ENCODE measurements around the gene TMEM220.

Gene TMEM220

DNA sequence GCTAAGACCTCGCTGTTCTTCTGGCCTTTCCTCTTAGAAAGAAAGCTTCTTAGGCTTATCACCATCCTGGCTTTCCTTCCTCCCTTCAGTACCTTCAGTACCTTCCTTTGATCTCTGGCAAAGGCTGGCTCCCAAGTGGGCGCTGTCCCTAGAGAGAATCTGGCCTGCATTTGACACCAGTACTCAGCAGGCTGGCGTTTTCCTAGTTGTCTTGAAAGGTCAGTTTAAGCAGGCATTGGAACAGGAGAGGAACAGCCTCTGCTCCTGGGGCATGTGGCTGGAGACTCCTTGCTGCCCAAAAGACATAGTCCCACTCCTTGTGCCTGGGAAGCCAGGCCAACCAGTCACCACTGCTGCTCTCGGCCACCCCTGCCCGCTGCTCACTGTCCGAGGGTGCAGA, 40.0 kb upstream of the TMEM220 start:
- Histone ChIP-seq H3K36me3 (ENCODE audit: control insufficient read depth, insufficient read depth, low read length) (no peaks in the 10 kb centered on the region), H3K9me3 (ENCODE audit: control insufficient read depth, insufficient read depth, low read length) (no peaks in the 10 kb centered on the region), H3K4me3 (ENCODE audit: low read length) (no peak overlapping the region), H3K27ac (ENCODE audit: low read length) (no peak overlapping the region), H3K27me3 (ENCODE audit: control insufficient read depth, insufficient read depth, low read length) (no peaks in the 10 kb centered on the region), H3K4me1 (ENCODE audit: control insufficient read depth, insufficient read depth, low read length) (no peaks in the 10 kb centered on the region)
- WGBS (ENCODE audit: insufficient coverage, insufficient read length) = no CpG with 5 or more reads among the region's 6 CpGs
- no peak for DNase-seq (ENCODE audit: low read depth, low spot score)

GRCh38 chr17:10768750-10769251, 39.0 kb upstream of the TMEM220 start:
- no peak for DNase-seq (ENCODE audit: low read depth, low spot score)
- no CpG with 5 or more reads among the region's 2 CpGs for WGBS (ENCODE audit: insufficient coverage, insufficient read length)

GRCh38 chr17:10767232-10767631, 37.4 kb upstream of the TMEM220 start:
- Histone ChIP-seq H3K9me3 (ENCODE audit: control insufficient read depth, insufficient read depth, low read length) (no peaks in the 10 kb centered on the region), H3K4me1 (ENCODE audit: control insufficient read depth, insufficient read depth, low read length) (no peaks in the 10 kb centered on the region), H3K27ac (ENCODE audit: low read length) (no peak overlapping the region), H3K27me3 (ENCODE audit: control insufficient read depth, insufficient read depth, low read length) (no peaks in the 10 kb centered on the region), H3K36me3 (ENCODE audit: control insufficient read depth, insufficient read depth, low read length) (no peaks in the 10 kb centered on the region), H3K4me3 (ENCODE audit: low read length) (no peak overlapping the region)
- no peak for DNase-seq (ENCODE audit: low read depth, low spot score)
- no CpG with 5 or more reads among the region's 4 CpGs for WGBS (ENCODE audit: insufficient coverage, insufficient read length)

More at GRCh38 chr17:10768750-10769251, 39.0 kb upstream of the TMEM220 start:
- H3K36me3 ChIP-seq (ENCODE audit: control insufficient read depth, insufficient read depth, low read length) = no peaks in the 10 kb centered on the region
- no peak overlapping the region for H3K27ac ChIP-seq (ENCODE audit: low read length)
- no peaks in the 10 kb centered on the region for H3K27me3 ChIP-seq (ENCODE audit: control insufficient read depth, insufficient read depth, low read length)
- no peak overlapping the region for H3K4me3 ChIP-seq (ENCODE audit: low read length)
- H3K9me3 ChIP-seq (ENCODE audit: control insufficient read depth, insufficient read depth, low read length) = no peaks in the 10 kb centered on the region
- no peaks in the 10 kb centered on the region for H3K4me1 ChIP-seq (ENCODE audit: control insufficient read depth, insufficient read depth, low read length)

DNA sequence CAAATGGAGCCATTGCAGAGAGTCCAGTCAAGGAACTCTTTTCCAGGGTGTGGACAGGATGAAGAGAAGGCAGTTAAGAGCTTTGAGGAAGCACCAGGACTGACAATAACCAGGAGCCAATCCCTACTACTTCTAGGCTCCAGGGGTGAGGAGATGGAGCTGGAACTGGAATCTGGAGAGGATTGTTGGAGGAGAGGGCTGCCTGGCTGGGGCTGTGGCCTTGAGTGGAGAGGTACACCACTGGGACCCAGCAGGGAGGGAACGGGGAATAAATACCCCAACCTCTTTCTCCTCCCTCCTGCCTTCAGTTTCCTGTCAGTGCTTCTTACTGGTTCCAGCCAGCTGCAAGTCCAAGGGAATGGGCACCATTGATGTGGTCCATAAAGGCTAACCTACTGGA, 32.2 kb upstream of the TMEM220 start:
- Histone ChIP-seq H3K9me3 (ENCODE audit: control insufficient read depth, insufficient read depth, low read length) (no peaks in the 10 kb centered on the region), H3K4me1 (ENCODE audit: control insufficient read depth, insufficient read depth, low read length) (no peaks in the 10 kb centered on the region), H3K4me3 (ENCODE audit: low read length) (no peak overlapping the region), H3K36me3 (ENCODE audit: control insufficient read depth, insufficient read depth, low read length) (no peaks in the 10 kb centered on the region), H3K27ac (ENCODE audit: low read length) (no peak overlapping the region), H3K27me3 (ENCODE audit: control insufficient read depth, insufficient read depth, low read length) (no peaks in the 10 kb centered on the region)
- no peak for DNase-seq (ENCODE audit: low read depth, low spot score)
- no CpG with 5 or more reads among the region's 1 CpG for WGBS (ENCODE audit: insufficient coverage, insufficient read length)

DNA sequence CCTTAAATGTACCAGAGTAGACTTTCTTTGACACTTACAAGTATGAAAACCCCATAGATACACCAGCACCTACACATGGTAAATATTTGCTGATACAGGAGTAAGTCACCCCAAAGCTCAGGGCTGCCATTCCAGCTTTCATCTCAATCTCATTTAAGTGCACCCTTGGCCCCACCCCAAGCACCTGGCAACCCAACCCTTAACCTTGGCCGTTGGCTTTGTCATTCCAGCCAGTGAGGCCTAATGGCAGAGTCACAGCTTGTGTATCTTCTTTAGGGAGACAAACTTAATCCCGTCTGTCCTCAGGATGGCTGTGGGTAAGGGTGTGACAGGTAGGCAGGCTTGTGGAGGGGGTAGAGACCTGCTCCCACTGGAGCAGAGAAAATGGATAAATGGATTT, 31.5 kb upstream of the TMEM220 start:
- H3K4me3 ChIP-seq (ENCODE audit: low read length) = no peak overlapping the region
- no peaks in the 10 kb centered on the region for H3K4me1 ChIP-seq (ENCODE audit: control insufficient read depth, insufficient read depth, low read length)
- WGBS (ENCODE audit: insufficient coverage, insufficient read length) = no CpG with 5 or more reads among the region's 2 CpGs
- DNase-seq (ENCODE audit: low read depth, low spot score) = no peak
- H3K27me3 ChIP-seq (ENCODE audit: control insufficient read depth, insufficient read depth, low read length) = no peaks in the 10 kb centered on the region
- H3K27ac ChIP-seq (ENCODE audit: low read length) = no peak overlapping the region
- no peaks in the 10 kb centered on the region for H3K9me3 ChIP-seq (ENCODE audit: control insufficient read depth, insufficient read depth, low read length)
- no peaks in the 10 kb centered on the region for H3K36me3 ChIP-seq (ENCODE audit: control insufficient read depth, insufficient read depth, low read length)

DNA sequence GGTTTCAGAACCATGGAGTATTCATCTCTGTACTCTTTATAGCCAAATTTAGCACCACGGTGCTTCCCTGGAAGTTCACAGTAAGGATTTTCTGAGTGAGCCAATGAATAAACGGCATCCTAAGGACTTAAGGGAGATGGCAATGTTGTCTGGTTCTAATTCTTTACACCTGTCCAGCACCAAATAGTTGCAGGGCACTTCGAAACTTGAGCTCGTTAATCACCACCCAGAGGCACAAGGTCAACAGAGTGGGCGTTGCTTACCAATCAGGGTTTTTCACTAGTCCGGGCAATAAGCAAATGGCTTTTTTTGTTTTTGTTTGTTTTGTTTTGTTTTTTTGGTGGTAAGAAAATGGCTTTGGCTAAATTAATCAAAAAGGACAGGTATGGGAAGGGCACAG, 28.2 kb upstream of the TMEM220 start:
- no CpG with 5 or more reads among the region's 6 CpGs for WGBS (ENCODE audit: insufficient coverage, insufficient read length)
- Histone ChIP-seq H3K27ac (ENCODE audit: low read length) (no peak overlapping the region), H3K9me3 (ENCODE audit: control insufficient read depth, insufficient read depth, low read length) (no peaks in the 10 kb centered on the region), H3K4me3 (ENCODE audit: low read length) (no peak overlapping the region), H3K27me3 (ENCODE audit: control insufficient read depth, insufficient read depth, low read length) (no peaks in the 10 kb centered on the region), H3K36me3 (ENCODE audit: control insufficient read depth, insufficient read depth, low read length) (no peaks in the 10 kb centered on the region), H3K4me1 (ENCODE audit: control insufficient read depth, insufficient read depth, low read length) (peaks cover 2% of the 10 kb centered on the region)
- no peak for DNase-seq (ENCODE audit: low read depth, low spot score)

DNA sequence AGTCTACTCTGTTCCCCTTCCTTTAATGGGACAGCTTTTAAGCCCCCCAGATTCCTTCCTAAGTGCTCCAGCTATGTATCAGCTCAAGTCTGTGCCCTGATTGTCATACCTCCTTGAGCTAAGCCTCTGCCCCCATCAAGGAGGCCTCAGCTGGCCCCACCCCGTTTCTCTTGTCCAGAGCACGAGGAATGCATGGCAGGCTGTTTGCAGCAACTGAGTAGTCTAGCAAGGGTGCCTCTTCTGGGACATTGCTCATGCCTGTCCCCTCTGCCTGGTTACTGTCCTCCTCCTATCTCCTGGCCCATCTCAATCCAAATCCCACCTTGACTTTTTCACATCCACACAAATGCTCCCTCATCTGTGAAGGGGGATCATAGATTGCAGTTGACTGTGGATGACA, 27.8 kb upstream of the TMEM220 start:
- no peaks in the 10 kb centered on the region for H3K9me3 ChIP-seq (ENCODE audit: control insufficient read depth, insufficient read depth, low read length)
- no peak overlapping the region for H3K4me3 ChIP-seq (ENCODE audit: low read length)
- WGBS (ENCODE audit: insufficient coverage, insufficient read length) = no CpG with 5 or more reads among the region's 2 CpGs
- no peak for DNase-seq (ENCODE audit: low read depth, low spot score)
- H3K36me3 ChIP-seq (ENCODE audit: control insufficient read depth, insufficient read depth, low read length) = no peaks in the 10 kb centered on the region
- H3K27ac ChIP-seq (ENCODE audit: low read length) = no peak overlapping the region
- H3K4me1 ChIP-seq (ENCODE audit: control insufficient read depth, insufficient read depth, low read length) = peaks cover 2% of the 10 kb centered on the region
- no peaks in the 10 kb centered on the region for H3K27me3 ChIP-seq (ENCODE audit: control insufficient read depth, insufficient read depth, low read length)

GRCh38 chr17:10757067-10757466, 27.2 kb upstream of the TMEM220 start:
- no peak for DNase-seq (ENCODE audit: low read depth, low spot score)
- Histone ChIP-seq H3K27ac (ENCODE audit: low read length) (no peak overlapping the region), H3K9me3 (ENCODE audit: control insufficient read depth, insufficient read depth, low read length) (no peaks in the 10 kb centered on the region), H3K36me3 (ENCODE audit: control insufficient read depth, insufficient read depth, low read length) (no peaks in the 10 kb centered on the region), H3K27me3 (ENCODE audit: control insufficient read depth, insufficient read depth, low read length) (no peaks in the 10 kb centered on the region), H3K4me1 (ENCODE audit: control insufficient read depth, insufficient read depth, low read length) (peaks cover 2% of the 10 kb centered on the region), H3K4me3 (ENCODE audit: low read length) (no peak overlapping the region)
- whole genome bisulfite sequencing (ENCODE audit: insufficient coverage, insufficient read length) = no CpG with 5 or more reads among the region's 6 CpGs

GRCh38 chr17:10756619-10757018, 26.8 kb upstream of the TMEM220 start:
- Histone ChIP-seq H3K9me3 (ENCODE audit: control insufficient read depth, insufficient read depth, low read length) (no peaks in the 10 kb centered on the region), H3K4me1 (ENCODE audit: control insufficient read depth, insufficient read depth, low read length) (peaks cover 2% of the 10 kb centered on the region), H3K4me3 (ENCODE audit: low read length) (no peak overlapping the region), H3K36me3 (ENCODE audit: control insufficient read depth, insufficient read depth, low read length) (no peaks in the 10 kb centered on the region), H3K27me3 (ENCODE audit: control insufficient read depth, insufficient read depth, low read length) (no peaks in the 10 kb centered on the region), H3K27ac (ENCODE audit: low read length) (no peak overlapping the region)
- DNase-seq (ENCODE audit: low read depth, low spot score) = no peak
- WGBS (ENCODE audit: insufficient coverage, insufficient read length) = no CpG with 5 or more reads among the region's 2 CpGs

DNA sequence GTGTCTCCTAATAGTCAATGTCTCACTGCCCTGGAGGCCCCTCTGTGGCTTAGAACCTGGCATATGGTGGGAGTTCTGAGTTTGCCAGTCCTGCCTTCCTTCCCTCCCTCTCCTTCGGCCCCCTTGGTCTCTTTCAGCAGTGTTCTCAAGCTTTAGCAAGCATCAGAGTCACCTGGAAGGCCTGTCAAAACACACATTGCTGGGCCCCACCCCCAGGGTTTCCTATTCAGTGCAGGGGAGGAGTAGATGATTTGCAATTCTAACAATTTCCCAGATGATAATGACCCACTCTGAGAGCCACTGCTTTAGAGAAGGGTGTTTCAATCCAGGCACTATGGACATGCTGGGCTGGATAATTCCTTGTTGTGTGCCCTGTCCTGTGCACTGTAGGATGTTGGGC, 26.4 kb upstream of the TMEM220 start:
- no peaks in the 10 kb centered on the region for H3K27me3 ChIP-seq (ENCODE audit: control insufficient read depth, insufficient read depth, low read length)
- no CpG with 5 or more reads among the region's 1 CpG for WGBS (ENCODE audit: insufficient coverage, insufficient read length)
- H3K4me1 ChIP-seq (ENCODE audit: control insufficient read depth, insufficient read depth, low read length) = peaks cover 2% of the 10 kb centered on the region
- no peak for DNase-seq (ENCODE audit: low read depth, low spot score)
- H3K36me3 ChIP-seq (ENCODE audit: control insufficient read depth, insufficient read depth, low read length) = no peaks in the 10 kb centered on the region
- H3K9me3 ChIP-seq (ENCODE audit: control insufficient read depth, insufficient read depth, low read length) = no peaks in the 10 kb centered on the region
- H3K27ac ChIP-seq (ENCODE audit: low read length) = no peak overlapping the region
- no peak overlapping the region for H3K4me3 ChIP-seq (ENCODE audit: low read length)

- peaks cover 2% of the 10 kb centered on the region for H3K4me1 ChIP-seq (ENCODE audit: control insufficient read depth, insufficient read depth, low read length)
- H3K9me3 ChIP-seq (ENCODE audit: control insufficient read depth, insufficient read depth, low read length) = no peaks in the 10 kb centered on the region
- no peaks in the 10 kb centered on the region for H3K27me3 ChIP-seq (ENCODE audit: control insufficient read depth, insufficient read depth, low read length)
- H3K36me3 ChIP-seq (ENCODE audit: control insufficient read depth, insufficient read depth, low read length) = no peaks in the 10 kb centered on the region
- no peak overlapping the region for H3K27ac ChIP-seq (ENCODE audit: low read length)
- no peak for DNase-seq (ENCODE audit: low read depth, low spot score)
- no CpG with 5 or more reads among the region's 3 CpGs for WGBS (ENCODE audit: insufficient coverage, insufficient read length)
- H3K4me3 ChIP-seq (ENCODE audit: low read length) = no peak overlapping the region
Observed at GRCh38 chr17:10755592-10756127, 25.8 kb upstream of the TMEM220 start.

Data from iPS DF 6.9 (cell line).